ENCODE measurements around the gene ZNF232. TPM values are rescaled to one million over a fixed set of nuclear protein-coding genes. Genes with fewer than 3 reads are reported as not detected.

ZNF232 gene
- total and polyA plus RNA-seq, 2 donors (not counting 1 experiment from before 2014, with no cell fraction given): 9.9 to 17.4 TPM

- Mint-ChIP-seq H3K9me3 (ENCODE audit: insufficient read depth) (no peaks in the 10 kb centered on the region), H3K27me3 (peaks cover 28% of the 10 kb centered on the region), H3K27ac (peak within 1 kb of the TSS; percentile 5), H3K4me3 (peak within 1 kb of the TSS; percentile 67), H3K4me1 (peaks cover 15% of the 10 kb centered on the region)
- WGBS (ENCODE audit: insufficient coverage): 42% methylated on average over 87 of the region's 87 CpGs
- H3K4me3 ChIP-seq (ENCODE audit: control extremely low read depth in 1 of 5, extremely low read depth in 1 of 5, insufficient read depth in 1 of 5, low read depth in 2 of 5, low read length in 4 of 5): peak within 1 kb of the TSS in 4 of 5 experiments; percentile 3 to 30 (median 26)
- H3K4me1 ChIP-seq (ENCODE audit: control insufficient read depth in 2 of 2, insufficient read depth in 2 of 2, low read length in 2 of 2): peaks cover 8 to 14% of the 10 kb centered on the region in 2 donors
- peak within 1 kb of the TSS; percentile 48 for H3K4me2 ChIP-seq (replicated peaks; ENCODE audit: low read depth, low read length, poor library complexity, severe bottlenecking)
- no peaks in the 10 kb centered on the region for H4K20me1 ChIP-seq (ENCODE audit: control insufficient read depth, insufficient read depth, low read length, poor library complexity, severe bottlenecking)
- peak within 1 kb of the TSS; percentile 26 for H3K9ac ChIP-seq (ENCODE audit: low read length)
- TF ChIP-seq CTCF (IDR thresholded peaks at IDR 0.05): no peak
- TF ChIP-seq EZH2 (IDR thresholded peaks at IDR 0.05; ENCODE audit: borderline replicate concordance, insufficient read depth, low read depth, low read length, poor library complexity, severe bottlenecking): peak; percentile 80
- H2AFZ ChIP-seq (ENCODE audit: insufficient read depth, low read depth, low read length, poor library complexity, severe bottlenecking): peak within 1 kb of the TSS; percentile 46
- POLR2A ChIA-PET: no interaction called here
- H3K27ac ChIP-seq (ENCODE audit: low read length in 2 of 2): no peak within 1 kb of the TSS
- no peaks in the 10 kb centered on the region for H3K36me3 ChIP-seq (replicated peaks in 1 of 2; ENCODE audit: control extremely low read depth in 1 of 2, control insufficient read depth in 1 of 2, extremely low read depth in 1 of 2, insufficient read depth in 2 of 2, low read length in 1 of 2)
- no peak for ATAC-seq (ENCODE audit: low read depth)
- intact Hi-C loops (cut with micrococcal nuclease): loop anchor here (10.0 kb wide), 1 partner anchor 299 kb away; the partner anchor contains the start of gene NUP88
- H3K79me2 ChIP-seq (ENCODE audit: control insufficient read depth, insufficient read depth, low read length): peaks cover 11% of the 10 kb centered on the region
- H3K27me3 ChIP-seq (replicated peaks in 1 of 4; ENCODE audit: control extremely low read depth in 1 of 4, control insufficient read depth in 3 of 4, insufficient read depth in 4 of 4, low read length in 3 of 4): peaks cover 0 to 21% (median 10%) of the 10 kb centered on the region in 4 experiments
- H3K9me3 ChIP-seq (ENCODE audit: control extremely low read depth in 1 of 3, control insufficient read depth in 2 of 3, insufficient read depth in 1 of 3, low read length in 2 of 3): peaks cover 0 to 19% (median 0%) of the 10 kb centered on the region in 3 donors
- peak; percentile 33 for DNase-seq
- CTCF ChIA-PET: no interaction called here
Observed at GRCh38 chr17:5115673-5116651, 4.3 kb upstream of the ZNF232 start, which contains the start of gene USP6. TSS of gene USP6 (plus strand) at chr17:5116032. CDS start at chr17:5130368, 14,336 bp downstream.

Measured in B cell (primary cell).